SK-N-MC (cell line): ENCODE measurements around the gene OTUB2.

Experiments
- EZH2 ChIP-seq: fragments of 200-600 bp; sonication (generic); IDR thresholded peaks from one replicate; pipeline ENCODE4 v1.6.1; 2017; ENCODE audit warnings: antibody characterized with exemption
- POLR2AphosphoS5 ChIP-seq: IDR thresholded peaks from 2 replicates; pipeline ENCODE4 v1.6.1; 2012; ENCODE audit warnings: mild to moderate bottlenecking, low read depth, low read length, borderline replicate concordance

DNA sequence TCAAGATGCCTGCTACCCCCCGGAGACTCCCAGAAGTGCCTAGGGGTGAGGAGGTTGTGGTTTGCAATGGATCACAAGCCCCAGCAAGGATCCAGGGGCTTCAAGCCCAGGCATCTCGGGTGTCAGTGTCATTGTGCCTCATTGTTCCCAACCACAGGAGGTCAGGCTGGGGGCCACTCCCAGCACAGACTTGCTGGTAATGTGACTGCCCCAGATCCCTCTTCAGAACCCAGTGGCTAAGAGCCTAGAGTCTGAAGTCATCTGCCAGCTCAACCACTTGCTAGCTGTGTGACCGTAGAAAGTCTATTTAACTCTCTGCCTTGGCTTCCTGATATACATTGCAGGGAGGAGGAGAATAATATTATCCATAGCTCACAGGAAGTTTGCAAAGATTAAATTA is 42.1 kb upstream of the OTUB2 start:
- TF ChIP-seq EZH2, result no peak
- no peak for TF ChIP-seq POLR2AphosphoS5
